ENCODE results near the gene BST2.
A peak's percentile ranks its signal among the peaks of the same experiment; 100 is the strongest.

The BST2 gene

GRCh38 chr19:17405250-17406045 is at the start of gene BST2:
BST2 (minus strand) TSS chr19:17405630; CDS start chr19:17405575, 55 bp downstream.
- ATAC-seq (replicated peaks) (peak; percentile 84 to 88), DNase-seq (peak; percentile 63)
- Mint-ChIP-seq H3K4me1 (peaks cover 34 to 46% of the 10 kb centered on the region in 2 donors), H3K36me3 (peaks cover 24 to 37% of the 10 kb centered on the region in 2 donors), H3K27ac (peak within 1 kb of the TSS; percentile 97), H3K4me3 (peak within 1 kb of the TSS; percentile 87 to 96), H3K27me3 (no peaks in the 10 kb centered on the region), H3K9me3 (no peaks in the 10 kb centered on the region)

GRCh38 chr19:17454576-17455071 is 49.2 kb upstream of the BST2 start:
- peaks cover 3% of the 10 kb centered on the region in 2 donors for H3K36me3 Mint-ChIP-seq
- H3K27ac Mint-ChIP-seq, result no peak overlapping the region
- DNase-seq (no peak), ATAC-seq (replicated peaks) (no peak)
- peaks cover 3% of the 10 kb centered on the region in 2 donors for H3K9me3 Mint-ChIP-seq
- no peak overlapping the region for H3K4me3 Mint-ChIP-seq
- peaks cover 43 to 72% of the 10 kb centered on the region in 2 donors for H3K27me3 Mint-ChIP-seq
- peaks cover 11 to 18% of the 10 kb centered on the region in 2 donors for H3K4me1 Mint-ChIP-seq

- Mint-ChIP-seq H3K27ac (no peak overlapping the region), H3K4me1 (peaks cover 11 to 18% of the 10 kb centered on the region in 2 donors), H3K4me3 (no peak overlapping the region), H3K9me3 (peaks cover 3% of the 10 kb centered on the region in 2 donors), H3K27me3 (peaks cover 44 to 69% of the 10 kb centered on the region in 2 donors), H3K36me3 (peaks cover 3% of the 10 kb centered on the region in 2 donors)
- DNase-seq (no peak), ATAC-seq (replicated peaks) (no peak)
Observed at GRCh38 chr19:17451820-17452219, 46.4 kb upstream of the BST2 start.

- peak; percentile 20 for DNase-seq
- peaks cover 11 to 18% of the 10 kb centered on the region in 2 donors for H3K4me1 Mint-ChIP-seq
- peaks cover 3% of the 10 kb centered on the region in 2 donors for H3K36me3 Mint-ChIP-seq
- H3K27ac Mint-ChIP-seq, result peak overlapping the region; percentile 79
- peaks cover 37 to 56% of the 10 kb centered on the region in 2 donors for H3K27me3 Mint-ChIP-seq
- peak; percentile 62 to 68 for ATAC-seq (replicated peaks)
- H3K4me3 Mint-ChIP-seq, result peak overlapping the region; percentile 7 to 16
- H3K9me3 Mint-ChIP-seq, result peaks cover 3% of the 10 kb centered on the region in 2 donors
Observed at GRCh38 chr19:17450264-17451075, 45.0 kb upstream of the BST2 start.

- peak; percentile 51 for DNase-seq
- Mint-ChIP-seq H3K4me3 (peak within 1 kb of the TSS; percentile 63 to 72), H3K4me1 (peaks cover 5 to 14% of the 10 kb centered on the region in 2 donors), H3K36me3 (peaks cover 1 to 2% of the 10 kb centered on the region in 2 donors), H3K27me3 (peaks cover 21 to 37% of the 10 kb centered on the region in 2 donors), H3K27ac (no peak within 1 kb of the TSS), H3K9me3 (peaks cover 2% of the 10 kb centered on the region in 2 donors)
- peak; percentile 80 to 82 for ATAC-seq (replicated peaks)
Observed at GRCh38 chr19:17448131-17448967, 42.9 kb upstream of the BST2 start, which contains the start of gene TMEM221. TMEM221 (minus strand) TSS chr19:17448668; CDS start chr19:17448462, 206 bp downstream.

GRCh38 chr19:17447704-17448130 is 42.3 kb upstream of the BST2 start:
- Mint-ChIP-seq H3K27ac (no peak overlapping the region), H3K36me3 (peaks cover 0 to 1% of the 10 kb centered on the region in 2 donors)

GRCh38 chr19:17445526-17446165 is 40.2 kb upstream of the BST2 start:
- H3K27ac Mint-ChIP-seq, result no peak overlapping the region
- ATAC-seq (replicated peaks) (no peak), DNase-seq (no peak)
- peaks cover 4 to 9% of the 10 kb centered on the region in 2 donors for H3K4me1 Mint-ChIP-seq
- H3K9me3 Mint-ChIP-seq, result no peaks in the 10 kb centered on the region
- peaks cover 15 to 26% of the 10 kb centered on the region in 2 donors for H3K27me3 Mint-ChIP-seq
- peaks cover 0 to 1% of the 10 kb centered on the region in 2 donors for H3K36me3 Mint-ChIP-seq
- H3K4me3 Mint-ChIP-seq, result no peak overlapping the region

More at GRCh38 chr19:17447704-17448130, 42.3 kb upstream of the BST2 start:
- peaks cover 19 to 34% of the 10 kb centered on the region in 2 donors for H3K27me3 Mint-ChIP-seq
- peaks cover 4 to 12% of the 10 kb centered on the region in 2 donors for H3K4me1 Mint-ChIP-seq
- ATAC-seq (replicated peaks), result no peak
- H3K4me3 Mint-ChIP-seq, result peak overlapping the region; percentile 6 to 40
- no peaks in the 10 kb centered on the region for H3K9me3 Mint-ChIP-seq
- no peak for DNase-seq

GRCh38 chr19:17441241-17442021 is 36.0 kb upstream of the BST2 start:
- DNase-seq, result no peak
- Mint-ChIP-seq H3K9me3 (no peaks in the 10 kb centered on the region), H3K4me3 (no peak overlapping the region), H3K36me3 (no peaks in the 10 kb centered on the region), H3K27ac (no peak overlapping the region), H3K4me1 (no peaks in the 10 kb centered on the region), H3K27me3 (peaks cover 0 to 5% of the 10 kb centered on the region in 2 donors)
- peak; percentile 63 to 77 for ATAC-seq (replicated peaks)

GRCh38 chr19:17436874-17437267 is 31.4 kb upstream of the BST2 start:
- H3K27me3 Mint-ChIP-seq, result peaks cover 0 to 5% of the 10 kb centered on the region in 2 donors
- DNase-seq (no peak), ATAC-seq (replicated peaks) (no peak)
- H3K36me3 Mint-ChIP-seq, result no peaks in the 10 kb centered on the region
- H3K9me3 Mint-ChIP-seq, result no peaks in the 10 kb centered on the region
- no peak overlapping the region for H3K27ac Mint-ChIP-seq
- H3K4me1 Mint-ChIP-seq, result no peaks in the 10 kb centered on the region
- H3K4me3 Mint-ChIP-seq, result no peak overlapping the region

- Mint-ChIP-seq H3K4me1 (no peaks in the 10 kb centered on the region), H3K4me3 (no peak overlapping the region), H3K27me3 (peaks cover 0 to 5% of the 10 kb centered on the region in 2 donors), H3K9me3 (no peaks in the 10 kb centered on the region), H3K36me3 (no peaks in the 10 kb centered on the region), H3K27ac (no peak overlapping the region)
- DNase-seq, result no peak
- no peak for ATAC-seq (replicated peaks)
Observed at GRCh38 chr19:17436094-17436873, 30.9 kb upstream of the BST2 start.

GRCh38 chr19:17435218-17435617 is 29.8 kb upstream of the BST2 start:
- ATAC-seq (replicated peaks) (no peak), DNase-seq (no peak)
- H3K4me1 Mint-ChIP-seq, result no peaks in the 10 kb centered on the region
- H3K4me3 Mint-ChIP-seq, result no peak overlapping the region
- no peak overlapping the region for H3K27ac Mint-ChIP-seq
- no peaks in the 10 kb centered on the region for H3K36me3 Mint-ChIP-seq
- H3K27me3 Mint-ChIP-seq, result peaks cover 0 to 5% of the 10 kb centered on the region in 2 donors
- H3K9me3 Mint-ChIP-seq, result no peaks in the 10 kb centered on the region

GRCh38 chr19:17431417-17431816 is 26.0 kb upstream of the BST2 start:
- H3K36me3 Mint-ChIP-seq, result no peaks in the 10 kb centered on the region
- no peaks in the 10 kb centered on the region for H3K4me1 Mint-ChIP-seq
- no peak for DNase-seq
- no peak overlapping the region for H3K27ac Mint-ChIP-seq
- no peak overlapping the region for H3K4me3 Mint-ChIP-seq
- no peaks in the 10 kb centered on the region for H3K27me3 Mint-ChIP-seq
- no peak for ATAC-seq (replicated peaks)
- no peaks in the 10 kb centered on the region for H3K9me3 Mint-ChIP-seq
